Measurements from ENCODE around the gene PLD3. TPM values are rescaled to one million over a fixed set of nuclear protein-coding genes. Genes with fewer than 3 reads are reported as not detected.
A peak's percentile ranks its signal among the peaks of the same experiment; 100 is the strongest.

The PLD3 gene
- total and polyA plus RNA-seq, 4 donors: 205 to 407 (median 238) TPM

GRCh38 chr19:40305403-40305802 is 43.1 kb upstream of the PLD3 start:
- TF ChIP-seq, protein P1, sequence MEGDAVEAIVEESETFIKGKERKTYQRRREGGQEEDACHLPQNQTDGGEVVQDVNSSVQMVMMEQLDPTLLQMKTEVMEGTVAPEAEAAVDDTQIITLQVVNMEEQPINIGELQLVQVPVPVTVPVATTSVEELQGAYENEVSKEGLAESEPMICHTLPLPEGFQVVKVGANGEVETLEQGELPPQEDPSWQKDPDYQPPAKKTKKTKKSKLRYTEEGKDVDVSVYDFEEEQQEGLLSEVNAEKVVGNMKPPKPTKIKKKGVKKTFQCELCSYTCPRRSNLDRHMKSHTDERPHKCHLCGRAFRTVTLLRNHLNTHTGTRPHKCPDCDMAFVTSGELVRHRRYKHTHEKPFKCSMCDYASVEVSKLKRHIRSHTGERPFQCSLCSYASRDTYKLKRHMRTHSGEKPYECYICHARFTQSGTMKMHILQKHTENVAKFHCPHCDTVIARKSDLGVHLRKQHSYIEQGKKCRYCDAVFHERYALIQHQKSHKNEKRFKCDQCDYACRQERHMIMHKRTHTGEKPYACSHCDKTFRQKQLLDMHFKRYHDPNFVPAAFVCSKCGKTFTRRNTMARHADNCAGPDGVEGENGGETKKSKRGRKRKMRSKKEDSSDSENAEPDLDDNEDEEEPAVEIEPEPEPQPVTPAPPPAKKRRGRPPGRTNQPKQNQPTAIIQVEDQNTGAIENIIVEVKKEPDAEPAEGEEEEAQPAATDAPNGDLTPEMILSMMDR (IDR thresholded peaks at IDR 0.05; ENCODE audit: control extremely low read depth, extremely low read depth): peak; percentile 66
- no peaks in the 10 kb centered on the region for H3K36me3 ChIP-seq (ENCODE audit: control insufficient read depth in 4 of 4, insufficient read depth in 4 of 4, low read length in 4 of 4)
- no peaks in the 10 kb centered on the region for H3K9me3 ChIP-seq (ENCODE audit: control insufficient read depth in 4 of 4, insufficient read depth in 3 of 4, low read length in 3 of 4)
- H3K4me3 ChIP-seq: no peak overlapping the region
- H3K4me1 ChIP-seq (ENCODE audit: control insufficient read depth in 5 of 5, insufficient read depth in 5 of 5, low read length in 5 of 5): peaks cover 0 to 3% (median 0%) of the 10 kb centered on the region in 5 donors
- WGBS, 2 donors: 9 to 11% methylated on average over 5 of the region's 5 CpGs
- DNase-seq: peak; percentile 84 to 94 (median 92)
- no peak overlapping the region for H3K27ac ChIP-seq (ENCODE audit: low read depth in 1 of 2, low read length in 1 of 2)
- H3K27me3 ChIP-seq (ENCODE audit: control insufficient read depth in 3 of 3, insufficient read depth in 3 of 3, low read length in 2 of 3): no peaks in the 10 kb centered on the region
- no peak for ATAC-seq (ENCODE audit: insufficient read depth, low FRiP score)
- no peak overlapping the region for H3K9ac ChIP-seq (ENCODE audit: insufficient read depth in 1 of 2, low read length in 2 of 2)

- WGBS, 2 donors: 81% methylated on average over 1 of the region's 1 CpG
- no peak for DNase-seq
- Histone ChIP-seq H3K9me3 (ENCODE audit: control insufficient read depth in 4 of 4, insufficient read depth in 3 of 4, low read length in 3 of 4) (no peaks in the 10 kb centered on the region), H3K4me1 (ENCODE audit: control insufficient read depth in 5 of 5, insufficient read depth in 5 of 5, low read length in 5 of 5) (peaks cover 0 to 3% (median 0%) of the 10 kb centered on the region in 5 donors), H3K27ac (ENCODE audit: low read depth in 1 of 2, low read length in 1 of 2) (no peak overlapping the region), H3K4me3 (no peak overlapping the region), H3K9ac (ENCODE audit: insufficient read depth in 1 of 2, low read length in 2 of 2) (no peak overlapping the region), H3K36me3 (ENCODE audit: control insufficient read depth in 4 of 4, insufficient read depth in 4 of 4, low read length in 4 of 4) (no peaks in the 10 kb centered on the region), H3K27me3 (ENCODE audit: control insufficient read depth in 3 of 3, insufficient read depth in 3 of 3, low read length in 2 of 3) (no peaks in the 10 kb centered on the region)
- ATAC-seq (ENCODE audit: insufficient read depth, low FRiP score): no peak
- TF ChIP-seq, protein P1 (IDR thresholded peaks at IDR 0.05; ENCODE audit: control extremely low read depth, extremely low read depth): no peak
These were observed 38.8 kb upstream of the PLD3 start for GRCh38 chr19:40309666-40310065.

DNA sequence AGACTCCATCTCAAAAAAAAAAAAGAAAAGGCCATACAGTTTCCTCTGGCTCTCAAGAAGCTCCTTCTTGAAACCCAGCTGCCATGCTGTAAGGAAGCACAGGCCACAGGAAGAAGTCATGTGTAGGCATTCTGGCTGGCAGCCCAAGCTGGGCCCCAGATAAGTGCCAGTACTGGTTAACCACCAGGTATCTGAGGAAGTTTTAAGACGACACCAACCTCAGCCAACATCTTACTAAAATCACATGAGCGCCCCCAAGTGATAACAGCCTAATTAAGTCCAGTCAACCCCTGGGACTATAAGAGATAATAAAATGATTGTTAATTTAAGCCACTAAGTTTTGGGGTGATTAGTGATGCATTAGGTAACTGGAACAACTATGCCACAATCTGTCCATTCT is 36.0 kb upstream of the PLD3 start:
- TF ChIP-seq, protein P1 (IDR thresholded peaks at IDR 0.05; ENCODE audit: control extremely low read depth, extremely low read depth): no peak
- H3K27ac ChIP-seq (ENCODE audit: low read depth in 1 of 2, low read length in 1 of 2): no peak overlapping the region
- no peak overlapping the region for H3K4me3 ChIP-seq
- H3K36me3 ChIP-seq (ENCODE audit: control insufficient read depth in 4 of 4, insufficient read depth in 4 of 4, low read length in 4 of 4): peaks cover 0 to 4% (median 0%) of the 10 kb centered on the region in 4 donors
- H3K9ac ChIP-seq (ENCODE audit: insufficient read depth in 1 of 2, low read length in 2 of 2): no peak overlapping the region
- no peaks in the 10 kb centered on the region for H3K9me3 ChIP-seq (ENCODE audit: control insufficient read depth in 4 of 4, insufficient read depth in 3 of 4, low read length in 3 of 4)
- DNase-seq (no peak), ATAC-seq (ENCODE audit: insufficient read depth, low FRiP score) (no peak)
- WGBS, 2 donors: 57 to 70% methylated on average over 2 of the region's 2 CpGs
- H3K4me1 ChIP-seq (ENCODE audit: control insufficient read depth in 5 of 5, insufficient read depth in 5 of 5, low read length in 5 of 5): peaks cover 0 to 8% (median 0%) of the 10 kb centered on the region in 5 donors
- no peaks in the 10 kb centered on the region for H3K27me3 ChIP-seq (ENCODE audit: control insufficient read depth in 3 of 3, insufficient read depth in 3 of 3, low read length in 2 of 3)
